SK-N-SH treated with all-trans-retinoic acid at 6 μM for 48 hours (cell line): ENCODE results near the gene ROBO1.

Source experiments
- ATAC-seq: fragments of 200-7000 bp; cut with Tn5 transposase; 3 replicates; pipeline ENCODE4 v1.9.1; 2020; ENCODE audit warnings: mild to moderate bottlenecking, moderate library complexity
- ARNTL ChIP-seq: fragments of 450-650 bp; formaldehyde crosslinking; IDR thresholded peaks from 2 replicates; pipeline ENCODE4 v1.5.0; 2020; ENCODE audit warnings: low read depth, mild to moderate bottlenecking, moderate library complexity, borderline replicate concordance
- BACH2 ChIP-seq: fragments of 250-450 bp; sonication (Bioruptor Pico); IDR thresholded peaks from 2 replicates; pipeline ENCODE4 v1.9.0; 2021; ENCODE audit warnings: mild to moderate bottlenecking, borderline replicate concordance
- CREB5 ChIP-seq: fragments of 250-450 bp; sonication (Bioruptor Pico); IDR thresholded peaks from 2 replicates; pipeline ENCODE4 v1.5.1; 2020; ENCODE audit warnings: low read depth, mild to moderate bottlenecking, moderate library complexity
- CSDC2 ChIP-seq: fragments of 250-450 bp; sonication (Bioruptor Pico); IDR thresholded peaks from 2 replicates; pipeline ENCODE4 v1.5.0; 2020; ENCODE audit warnings: mild to moderate bottlenecking, moderate library complexity
- CSRNP3 ChIP-seq: fragments of 250-450 bp; sonication (Bioruptor Pico); IDR thresholded peaks from 2 replicates; pipeline ENCODE4 v1.5.1; 2021; ENCODE audit warnings: mild to moderate bottlenecking, moderate library complexity
- ESRRG ChIP-seq: fragments of 250-450 bp; sonication (Bioruptor Pico); IDR thresholded peaks from 2 replicates; pipeline ENCODE4 v1.6.1; 2021; ENCODE audit warnings: mild to moderate bottlenecking
- GLIS3 ChIP-seq: fragments of 250-450 bp; sonication (Bioruptor Pico); IDR thresholded peaks from 2 replicates; pipeline ENCODE4 v1.5.0; 2020; ENCODE audit warnings: mild to moderate bottlenecking, moderate library complexity
- ISL1 ChIP-seq: fragments of 250-450 bp; sonication (Bioruptor Pico); IDR thresholded peaks from 2 replicates; pipeline ENCODE4 v2.1.2; 2022; ENCODE audit warnings: mild to moderate bottlenecking, moderate library complexity
- OSR1 ChIP-seq: fragments of 250-450 bp; sonication (Bioruptor Pico); IDR thresholded peaks from 2 replicates; pipeline ENCODE4 v1.8.0; 2022; ENCODE audit warnings: moderate library complexity, mild to moderate bottlenecking, inconsistent platforms
- RARB ChIP-seq: fragments of 250-450 bp; sonication (Bioruptor Pico); IDR thresholded peaks from 2 replicates; pipeline ENCODE4 v1.8.0; 2021; ENCODE audit warnings: mild to moderate bottlenecking, moderate library complexity
- SNAI2 ChIP-seq: fragments of 250-450 bp; sonication (Bioruptor Pico); IDR thresholded peaks from 2 replicates; pipeline ENCODE4 v1.5.0; 2020; ENCODE audit warnings: mild to moderate bottlenecking, moderate library complexity
- TCF4 ChIP-seq: fragments of 250-450 bp; sonication (Bioruptor Pico); IDR thresholded peaks from 2 replicates; pipeline ENCODE4 v1.8.0; 2021; ENCODE audit warnings: mild to moderate bottlenecking, moderate library complexity, borderline replicate concordance
- TOX ChIP-seq: fragments of 250-450 bp; sonication (Bioruptor Pico); IDR thresholded peaks from 2 replicates; pipeline ENCODE4 v1.8.0; 2021; ENCODE audit warnings: mild to moderate bottlenecking, moderate library complexity, borderline replicate concordance
- ZC3H10 ChIP-seq: fragments of 250-450 bp; sonication (Bioruptor Pico); IDR thresholded peaks from 2 replicates; pipeline ENCODE4 v1.5.1; 2021; ENCODE audit warnings: mild to moderate bottlenecking, moderate library complexity
- ZFP3 ChIP-seq: fragments of 250-450 bp; sonication (Bioruptor Pico); IDR thresholded peaks from 2 replicates; pipeline ENCODE4 v1.5.0; 2020; ENCODE audit warnings: mild to moderate bottlenecking, moderate library complexity
- ZFP30 ChIP-seq: fragments of 450-650 bp; formaldehyde crosslinking; IDR thresholded peaks from 2 replicates; pipeline ENCODE4 v1.5.0; 2022; ENCODE audit warnings: mild to moderate bottlenecking, moderate library complexity
- ZNF565 ChIP-seq: fragments of 450-650 bp; formaldehyde crosslinking; conservative IDR thresholded peaks from 2 replicates; pipeline ENCODE4 v1.5.0; 2020; ENCODE audit warnings: low read depth, mild to moderate bottlenecking, moderate library complexity
- ZNF70 ChIP-seq: fragments of 450-650 bp; formaldehyde crosslinking; IDR thresholded peaks from 2 replicates; pipeline ENCODE4 v1.5.0; 2020; ENCODE audit warnings: mild to moderate bottlenecking, moderate library complexity
- ZNF8 ChIP-seq: fragments of 450-650 bp; formaldehyde crosslinking; IDR thresholded peaks from 2 replicates; pipeline ENCODE4 v1.5.0; 2020; ENCODE audit warnings: mild to moderate bottlenecking, moderate library complexity
- TF ChIP-seq, protein P1 (sequence below): fragments of 250-450 bp; sonication (Bioruptor Pico); IDR thresholded peaks from 2 replicates; pipeline ENCODE4 v1.5.0; 2020; ENCODE audit warnings: mild to moderate bottlenecking, moderate library complexity
- TF ChIP-seq, protein P2 (sequence below): fragments of 250-450 bp; sonication (Bioruptor Pico); IDR thresholded peaks from 2 replicates; pipeline ENCODE4 v1.8.0; 2021; ENCODE audit warnings: low read depth, mild to moderate bottlenecking, moderate library complexity, borderline replicate concordance

Gene ROBO1

DNA sequence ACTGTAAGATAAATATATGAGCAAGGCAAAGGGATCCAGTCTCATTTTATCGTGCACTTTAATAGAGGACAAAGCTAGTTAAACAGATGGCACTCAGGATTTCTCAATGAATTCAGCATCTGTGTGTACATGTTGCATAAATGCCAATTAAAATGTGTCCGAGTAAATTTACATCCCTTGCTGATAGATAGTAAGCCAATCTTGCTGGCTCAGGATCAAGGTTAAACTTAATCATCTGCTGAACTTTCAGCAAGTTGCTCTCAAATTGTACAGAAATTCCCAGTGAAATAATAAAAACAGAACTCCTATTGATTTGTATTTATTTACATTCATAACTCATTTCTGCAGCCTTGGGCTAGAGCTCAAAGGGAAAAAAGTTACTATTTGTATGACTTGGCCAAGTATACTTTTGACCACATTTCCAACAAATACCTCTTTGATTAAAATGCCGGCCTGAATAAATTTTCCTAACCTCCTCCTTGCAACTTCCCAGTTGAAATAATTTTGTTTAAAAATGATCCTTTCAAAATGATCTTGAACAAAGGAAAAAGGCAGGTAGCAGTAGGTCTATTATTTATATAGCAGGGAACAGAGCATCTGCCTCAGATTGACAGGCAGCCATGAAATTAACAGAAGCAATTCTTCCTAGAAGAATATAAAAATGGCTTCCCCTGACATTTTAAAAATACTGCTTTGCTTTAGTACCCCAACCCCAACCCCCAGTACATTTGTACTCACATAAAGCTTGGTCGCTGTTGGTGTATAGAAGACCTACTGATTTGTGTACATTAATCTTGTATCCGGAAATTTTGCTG is 1001.9 kb downstream of the ROBO1 start:
- ATAC-seq: no peak
- no peak for TF ChIP-seq CSRNP3 (CRISPR knock-in tag)
- TF ChIP-seq ARNTL (CRISPR knock-in tag): no peak
- TF ChIP-seq CSDC2 (CRISPR knock-in tag): no peak
- TF ChIP-seq RARB (CRISPR knock-in tag): no peak
- TF ChIP-seq, protein P1, sequence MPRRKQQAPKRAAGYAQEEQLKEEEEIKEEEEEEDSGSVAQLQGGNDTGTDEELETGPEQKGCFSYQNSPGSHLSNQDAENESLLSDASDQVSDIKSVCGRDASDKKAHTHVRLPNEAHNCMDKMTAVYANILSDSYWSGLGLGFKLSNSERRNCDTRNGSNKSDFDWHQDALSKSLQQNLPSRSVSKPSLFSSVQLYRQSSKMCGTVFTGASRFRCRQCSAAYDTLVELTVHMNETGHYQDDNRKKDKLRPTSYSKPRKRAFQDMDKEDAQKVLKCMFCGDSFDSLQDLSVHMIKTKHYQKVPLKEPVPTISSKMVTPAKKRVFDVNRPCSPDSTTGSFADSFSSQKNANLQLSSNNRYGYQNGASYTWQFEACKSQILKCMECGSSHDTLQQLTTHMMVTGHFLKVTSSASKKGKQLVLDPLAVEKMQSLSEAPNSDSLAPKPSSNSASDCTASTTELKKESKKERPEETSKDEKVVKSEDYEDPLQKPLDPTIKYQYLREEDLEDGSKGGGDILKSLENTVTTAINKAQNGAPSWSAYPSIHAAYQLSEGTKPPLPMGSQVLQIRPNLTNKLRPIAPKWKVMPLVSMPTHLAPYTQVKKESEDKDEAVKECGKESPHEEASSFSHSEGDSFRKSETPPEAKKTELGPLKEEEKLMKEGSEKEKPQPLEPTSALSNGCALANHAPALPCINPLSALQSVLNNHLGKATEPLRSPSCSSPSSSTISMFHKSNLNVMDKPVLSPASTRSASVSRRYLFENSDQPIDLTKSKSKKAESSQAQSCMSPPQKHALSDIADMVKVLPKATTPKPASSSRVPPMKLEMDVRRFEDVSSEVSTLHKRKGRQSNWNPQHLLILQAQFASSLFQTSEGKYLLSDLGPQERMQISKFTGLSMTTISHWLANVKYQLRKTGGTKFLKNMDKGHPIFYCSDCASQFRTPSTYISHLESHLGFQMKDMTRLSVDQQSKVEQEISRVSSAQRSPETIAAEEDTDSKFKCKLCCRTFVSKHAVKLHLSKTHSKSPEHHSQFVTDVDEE (CRISPR knock-in tag): no peak
- TF ChIP-seq TCF4 (CRISPR knock-in tag): no peak
- no peak for TF ChIP-seq ZNF70 (CRISPR knock-in tag)
- no peak for TF ChIP-seq ZNF8
- no peak for TF ChIP-seq CREB5 (CRISPR knock-in tag)
- TF ChIP-seq ISL1 (CRISPR knock-in tag): no peak
- TF ChIP-seq BACH2 (CRISPR knock-in tag): no peak
- TF ChIP-seq, protein P2, sequence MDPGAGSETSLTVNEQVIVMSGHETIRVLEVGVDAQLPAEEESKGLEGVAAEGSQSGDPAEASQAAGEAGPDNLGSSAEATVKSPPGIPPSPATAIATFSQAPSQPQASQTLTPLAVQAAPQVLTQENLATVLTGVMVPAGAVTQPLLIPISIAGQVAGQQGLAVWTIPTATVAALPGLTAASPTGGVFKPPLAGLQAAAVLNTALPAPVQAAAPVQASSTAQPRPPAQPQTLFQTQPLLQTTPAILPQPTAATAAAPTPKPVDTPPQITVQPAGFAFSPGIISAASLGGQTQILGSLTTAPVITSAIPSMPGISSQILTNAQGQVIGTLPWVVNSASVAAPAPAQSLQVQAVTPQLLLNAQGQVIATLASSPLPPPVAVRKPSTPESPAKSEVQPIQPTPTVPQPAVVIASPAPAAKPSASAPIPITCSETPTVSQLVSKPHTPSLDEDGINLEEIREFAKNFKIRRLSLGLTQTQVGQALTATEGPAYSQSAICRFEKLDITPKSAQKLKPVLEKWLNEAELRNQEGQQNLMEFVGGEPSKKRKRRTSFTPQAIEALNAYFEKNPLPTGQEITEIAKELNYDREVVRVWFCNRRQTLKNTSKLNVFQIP: no peak

GRCh38 chr3:78764634-78765033 is 1003.2 kb downstream of the ROBO1 start:
- TF ChIP-seq CREB5 (CRISPR knock-in tag): no peak
- no peak for TF ChIP-seq ZFP30 (CRISPR knock-in tag)
- TF ChIP-seq, protein P1 (CRISPR knock-in tag): no peak
- TF ChIP-seq, protein P2: no peak
- TF ChIP-seq CSRNP3 (CRISPR knock-in tag): no peak
- no peak for TF ChIP-seq SNAI2 (CRISPR knock-in tag)
- no peak for TF ChIP-seq ESRRG (CRISPR knock-in tag)
- TF ChIP-seq CSDC2 (CRISPR knock-in tag): no peak
- no peak for TF ChIP-seq BACH2 (CRISPR knock-in tag)
- no peak for TF ChIP-seq ISL1 (CRISPR knock-in tag)
- TF ChIP-seq ZC3H10 (CRISPR knock-in tag): no peak
- TF ChIP-seq ARNTL (CRISPR knock-in tag): no peak
- no peak for TF ChIP-seq GLIS3 (CRISPR knock-in tag)
- TF ChIP-seq ZNF8: no peak
- TF ChIP-seq ZNF70 (CRISPR knock-in tag): no peak
- TF ChIP-seq ZFP3 (CRISPR knock-in tag): no peak
- no peak for TF ChIP-seq TOX (CRISPR knock-in tag)
- TF ChIP-seq OSR1 (CRISPR knock-in tag): no peak
- TF ChIP-seq ZNF565 (CRISPR knock-in tag): no peak
- ATAC-seq: no peak
